ENCODE measurements around the gene ATP6V0C.
A peak's percentile ranks its signal among the peaks of the same experiment; 100 is the strongest.
"Not testable (repeated sequence)": the region's sequence is repeated elsewhere in the genome, so short reads cannot be mapped to it uniquely, and the experiment has no call there.

ATP6V0C gene

DNA sequence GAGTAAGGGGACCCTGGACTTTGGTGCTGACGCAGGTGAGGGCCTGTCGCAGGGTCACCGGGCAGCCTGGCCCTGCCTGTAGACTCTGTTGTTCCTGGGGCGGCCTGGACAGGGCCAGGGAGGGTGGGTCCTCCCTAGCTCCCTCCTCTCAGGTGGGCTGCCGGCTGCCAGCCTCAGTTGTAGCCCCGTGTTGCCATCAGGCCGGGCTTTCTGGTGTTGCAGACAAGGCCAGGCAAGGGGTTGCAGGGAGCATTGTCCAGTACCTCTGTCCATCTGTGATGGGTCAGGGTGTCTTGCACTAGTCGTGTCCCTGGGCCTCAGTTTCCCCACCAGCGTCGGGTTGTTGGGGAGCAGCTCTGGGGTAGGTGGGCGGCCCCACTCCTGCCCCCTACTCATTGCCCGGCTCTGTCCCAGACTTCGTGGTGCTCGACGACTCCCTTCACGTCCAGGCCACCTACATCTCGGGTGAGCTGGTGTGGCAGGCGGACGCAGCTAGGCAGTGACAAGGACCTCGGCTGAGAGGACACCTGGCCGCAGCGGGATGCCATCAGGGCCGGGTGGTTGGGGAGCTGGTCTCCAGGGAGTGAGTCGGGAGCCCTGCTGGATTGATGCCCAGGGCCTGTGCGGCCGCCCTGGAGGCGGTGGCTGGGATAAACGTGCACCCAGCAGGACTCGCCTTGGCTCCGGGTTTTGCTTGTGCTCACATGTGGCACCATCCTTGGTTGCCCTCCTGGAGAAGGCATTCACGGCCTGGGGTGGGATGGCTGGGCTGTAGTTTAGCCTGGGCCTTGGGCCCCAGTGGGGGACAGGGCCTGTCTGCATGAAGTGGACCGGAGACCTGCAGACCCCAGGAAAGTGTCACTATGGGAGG lies 15.5 kb downstream of the ATP6V0C start:
- no peak for DNase-seq (ENCODE audit: low read depth)

DNA sequence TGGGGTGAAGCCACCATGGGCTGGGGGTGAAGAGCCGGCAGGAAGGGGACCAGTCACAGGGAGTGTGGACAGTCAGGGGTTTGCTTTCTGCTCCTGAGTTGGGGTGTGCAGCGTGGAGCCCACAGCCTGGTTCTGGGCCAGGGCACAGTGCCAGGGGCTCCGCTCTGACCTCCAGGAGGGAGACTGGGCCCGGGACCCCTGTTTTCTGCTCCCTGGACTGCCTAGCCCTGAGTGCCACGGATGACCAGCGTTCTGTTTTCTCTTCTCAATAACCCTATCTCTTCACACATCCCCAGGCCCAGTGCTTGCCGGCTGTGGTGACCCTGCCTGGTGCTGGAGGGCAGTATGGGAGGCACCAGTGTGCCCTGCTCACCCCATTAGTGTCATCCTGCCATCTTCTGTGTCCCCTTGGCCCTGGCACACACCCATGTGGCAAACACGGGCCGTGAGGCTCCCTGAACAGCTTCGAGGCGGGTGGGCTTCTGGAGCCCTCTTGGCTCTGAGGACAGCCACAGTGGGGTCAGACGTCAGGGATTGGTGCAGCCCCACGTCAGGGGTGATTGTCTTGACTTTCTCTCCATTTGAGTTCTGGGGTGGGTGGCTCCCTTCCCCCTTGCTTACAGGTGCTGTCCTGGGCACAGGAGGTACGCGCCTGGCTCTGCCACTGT lies 16.3 kb downstream of the ATP6V0C start:
- DNase-seq (ENCODE audit: low read depth) = no peak

GRCh38 chr16:2530629-2531318 lies 17.0 kb downstream of the ATP6V0C start:
- no peak for DNase-seq (ENCODE audit: low read depth)

DNA sequence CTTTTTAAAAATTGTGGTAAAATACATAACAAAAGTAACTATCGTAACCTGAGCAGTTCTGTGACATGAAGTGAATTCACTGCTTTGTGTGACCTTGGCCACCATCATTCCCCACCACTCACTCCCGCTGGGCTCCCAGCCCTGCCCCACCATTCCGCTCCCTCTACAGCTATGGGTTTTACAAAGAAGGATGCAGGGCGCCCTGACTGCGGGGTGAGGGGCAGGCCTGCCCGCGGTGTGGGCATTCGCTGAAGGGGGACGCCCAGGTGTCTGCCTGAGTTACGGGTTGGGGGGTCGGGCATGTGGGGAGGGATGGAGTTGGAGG lies 17.6 kb downstream of the ATP6V0C start, which contains the start of gene CEMP1:
Gene CEMP1 (minus strand): TSS at position 38 of the 325 bp plus-strand sequence. CDS start 335 bp downstream, outside the sequence.
- no peak for DNase-seq (ENCODE audit: low read depth)

- DNase-seq (ENCODE audit: low read depth) = peak; percentile 87
Observed at GRCh38 chr16:2531696-2532493, 18.1 kb downstream of the ATP6V0C start.

- DNase-seq (ENCODE audit: low read depth) = no peak
Observed at GRCh38 chr16:2532494-2533141, 18.9 kb downstream of the ATP6V0C start.

- not testable (repeated sequence) for DNase-seq (ENCODE audit: low read depth)
Observed at GRCh38 chr16:2533142-2533755, 19.5 kb downstream of the ATP6V0C start.

GRCh38 chr16:2533912-2534311 lies 20.2 kb downstream of the ATP6V0C start:
- DNase-seq (ENCODE audit: low read depth) = no peak

GRCh38 chr16:2534335-2534734 lies 20.6 kb downstream of the ATP6V0C start:
- DNase-seq (ENCODE audit: low read depth) = not testable (repeated sequence)

DNA sequence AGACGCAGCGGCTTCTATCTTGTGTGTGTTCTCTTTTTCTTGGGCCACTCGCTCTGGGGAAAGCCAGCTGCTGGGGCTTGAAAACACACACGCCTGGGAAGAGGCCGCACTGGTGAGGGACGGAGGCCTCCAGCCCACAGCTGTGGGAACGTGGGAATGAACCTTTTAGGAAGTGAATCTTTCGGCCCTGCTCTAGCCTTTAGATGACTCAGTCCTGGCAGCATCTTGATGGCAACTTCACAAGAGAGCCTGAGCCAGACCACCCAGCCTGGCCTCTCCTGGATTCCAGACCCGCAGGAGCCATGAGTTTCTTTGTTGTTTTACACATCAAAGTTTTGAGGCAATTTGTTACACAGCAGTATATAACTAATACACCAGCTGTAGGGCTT lies 21.9 kb downstream of the ATP6V0C start:
- no peak for DNase-seq (ENCODE audit: low read depth)

DNA sequence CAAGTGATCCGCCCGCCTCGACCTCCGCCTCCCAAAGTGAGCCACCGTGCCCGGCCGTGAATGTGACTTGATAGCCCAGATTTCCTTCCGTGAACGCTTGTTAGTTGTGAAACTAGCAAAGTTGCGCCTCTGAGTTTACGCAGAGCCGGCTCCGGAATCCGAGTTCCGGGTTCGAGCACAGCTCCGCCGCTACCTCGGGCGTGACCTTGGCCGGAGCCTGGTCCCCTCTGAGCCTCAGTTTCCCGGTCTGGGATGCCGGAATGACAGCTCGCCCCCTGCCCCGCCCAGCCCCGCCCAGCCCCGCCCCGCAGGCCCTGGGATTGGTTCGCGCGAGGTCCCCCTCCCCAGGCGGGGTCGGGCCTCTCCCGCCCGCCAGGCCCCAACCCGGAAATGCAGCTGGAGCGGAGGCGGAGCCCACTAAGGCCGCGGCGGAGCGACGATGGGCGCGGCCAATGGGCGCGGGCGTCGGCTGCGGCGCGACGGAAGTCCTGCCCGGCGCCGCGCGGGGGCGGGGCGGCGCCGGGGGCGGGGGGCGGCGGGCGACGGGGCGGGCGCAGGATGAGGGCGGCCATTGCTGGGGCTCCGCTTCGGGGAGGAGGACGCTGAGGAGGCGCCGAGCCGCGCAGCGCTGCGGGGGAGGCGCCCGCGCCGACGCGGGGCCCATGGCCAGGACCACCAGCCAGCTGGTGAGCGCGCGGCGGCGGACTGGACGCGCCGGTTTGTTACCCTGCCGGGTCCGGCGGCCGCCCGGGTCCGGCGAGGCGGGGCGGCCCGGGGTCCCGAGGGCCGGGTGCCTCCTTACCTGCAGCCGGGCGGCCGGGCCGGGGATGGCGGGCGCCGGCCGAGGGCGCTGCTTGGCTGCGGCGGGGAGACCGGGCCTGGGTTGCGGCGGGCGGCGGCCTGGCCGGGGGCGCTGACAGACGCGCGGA lies 24.0 kb downstream of the ATP6V0C start, which contains the start of gene PDPK1:
Gene PDPK1 (plus strand): TSS at position 571 of the 929 bp plus-strand sequence. CDS start 92 bp downstream, at position 663.
- DNase-seq (ENCODE audit: low read depth) = peak; percentile 73

DNA sequence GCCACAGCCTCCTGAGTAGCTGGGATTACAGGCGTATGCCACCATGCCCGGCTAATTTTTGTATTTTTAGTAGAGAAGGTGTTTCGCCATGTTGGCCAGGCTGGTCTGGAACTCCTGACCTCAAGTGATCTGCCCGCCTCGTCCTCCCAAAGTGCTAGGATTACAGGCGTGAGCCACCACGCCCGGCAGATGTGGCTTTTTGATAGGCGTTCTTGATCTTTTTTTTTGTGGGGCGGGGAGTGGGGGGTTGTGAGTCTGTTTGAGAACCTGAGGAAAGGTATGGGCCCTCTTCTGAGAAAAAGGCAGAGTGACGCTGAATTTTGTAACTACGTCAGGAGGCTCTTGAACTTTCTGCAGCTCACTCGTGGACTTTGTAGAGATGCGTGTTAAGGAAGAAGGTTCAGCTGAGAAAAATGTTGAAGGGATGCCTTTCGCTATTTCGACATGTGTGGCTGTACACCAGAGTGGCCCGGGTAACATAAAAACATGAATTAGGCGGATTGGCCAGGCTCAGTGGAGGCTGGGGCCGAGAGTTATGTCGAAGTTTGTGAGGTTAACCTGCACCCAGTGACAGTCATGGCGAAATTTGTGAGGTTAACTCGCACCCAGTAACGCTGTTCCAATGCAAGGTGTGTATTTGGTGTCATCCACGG lies 25.6 kb downstream of the ATP6V0C start:
- DNase-seq (ENCODE audit: low read depth) = not testable (repeated sequence)

- not testable (repeated sequence) for DNase-seq (ENCODE audit: low read depth)
Observed at GRCh38 chr16:2539845-2540458, 26.2 kb downstream of the ATP6V0C start.

- not testable (repeated sequence) for DNase-seq (ENCODE audit: low read depth)
Observed at GRCh38 chr16:2540912-2541311, 27.2 kb downstream of the ATP6V0C start.

GRCh38 chr16:2541409-2541808 lies 27.7 kb downstream of the ATP6V0C start:
- DNase-seq (ENCODE audit: low read depth) = not testable (repeated sequence)

- not testable (repeated sequence) for DNase-seq (ENCODE audit: low read depth)
Observed at GRCh38 chr16:2543771-2544170, 30.0 kb downstream of the ATP6V0C start.

GRCh38 chr16:2550283-2550878 lies 36.6 kb downstream of the ATP6V0C start:
- not testable (repeated sequence) for DNase-seq (ENCODE audit: low read depth)

DNA sequence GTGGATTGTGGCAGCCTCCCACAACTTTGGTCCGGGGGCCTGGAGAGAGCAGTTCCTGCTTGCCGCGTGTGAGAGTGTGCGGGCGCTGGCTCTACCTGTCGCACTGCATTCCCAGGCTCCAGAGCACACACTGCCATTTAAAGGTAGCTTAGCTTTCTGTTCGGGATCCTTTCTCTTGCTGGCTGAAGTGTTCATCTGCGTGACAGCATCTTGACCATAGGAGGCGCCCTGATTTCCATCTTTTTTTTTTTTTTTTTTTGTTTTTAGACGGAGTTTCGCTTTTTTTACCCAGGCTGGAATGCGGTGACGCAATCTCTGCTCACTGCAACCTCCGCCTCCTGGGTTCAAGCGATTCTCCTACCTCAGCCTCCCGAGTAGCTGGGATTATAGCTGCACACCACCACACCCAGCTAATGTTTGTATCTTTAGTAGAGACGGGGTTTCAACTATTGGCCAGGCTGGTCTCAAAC lies 37.7 kb downstream of the ATP6V0C start:
- DNase-seq (ENCODE audit: low read depth) = not testable (repeated sequence)
